GM20431 (cell line): ENCODE data around the gene MEX3B.
"Not testable (repeated sequence)": the region's sequence is repeated elsewhere in the genome, so short reads cannot be mapped to it uniquely, and the experiment has no call there.

Experiments used
- in situ Hi-C: fragments of 300-500 bp; cut with MseI, MboI; formaldehyde crosslinking; loops from one replicate; pipeline ENCODE4 v1.15.0; 2020; ENCODE audit warnings: low sequenced_read_pairs; ENCODE audit not compliant: unreplicated experiment

The MEX3B gene

GRCh38 chr15:82052751-82053150 is 6.9 kb upstream of the MEX3B start:
- in situ Hi-C loops = no loop called here

- in situ Hi-C loops = no loop called here
These were observed 5.8 kb upstream of the MEX3B start for GRCh38 chr15:82051664-82052063.

GRCh38 chr15:82048811-82049210 is 3.0 kb upstream of the MEX3B start:
- in situ Hi-C loops = no loop called here

- in situ Hi-C loops = no loop called here
These were observed 1.9 kb upstream of the MEX3B start for GRCh38 chr15:82047453-82048400.

- in situ Hi-C loops = no loop called here
These were observed 1.0 kb upstream of the MEX3B start for GRCh38 chr15:82046666-82047452.

- in situ Hi-C loops = no loop called here
These were observed 483 bp downstream of the MEX3B start for GRCh38 chr15:82045179-82045891.

GRCh38 chr15:82044373-82045178 is 1.2 kb downstream of the MEX3B start:
- in situ Hi-C loops = no loop called here

GRCh38 chr15:82043796-82044372 is 1.9 kb downstream of the MEX3B start:
- in situ Hi-C loops = no loop called here

- in situ Hi-C loops = no loop called here
These were observed 2.6 kb downstream of the MEX3B start for GRCh38 chr15:82043130-82043673.

GRCh38 chr15:82040862-82041261 is 5.0 kb downstream of the MEX3B start:
- in situ Hi-C loops = no loop called here

GRCh38 chr15:82040390-82040789 is 5.4 kb downstream of the MEX3B start:
- in situ Hi-C loops = no loop called here

GRCh38 chr15:82039871-82040270 is 5.9 kb downstream of the MEX3B start:
- in situ Hi-C loops = no loop called here

- in situ Hi-C loops = no loop called here
These were observed 9.4 kb downstream of the MEX3B start for GRCh38 chr15:82036461-82036860.

GRCh38 chr15:82031871-82032270 is 13.9 kb downstream of the MEX3B start:
- in situ Hi-C loops = no loop called here

- in situ Hi-C loops = no loop called here
These were observed 15.6 kb downstream of the MEX3B start for GRCh38 chr15:82030176-82030575.

GRCh38 chr15:82028163-82028562 is 17.7 kb downstream of the MEX3B start:
- in situ Hi-C loops = not testable (repeated sequence)

- in situ Hi-C loops = no loop called here
These were observed 23.8 kb downstream of the MEX3B start for GRCh38 chr15:82021992-82022391.

GRCh38 chr15:82020625-82021394 is 25.0 kb downstream of the MEX3B start:
- in situ Hi-C loops = no loop called here
